Mesenchymal stem cell (in vitro differentiated cells and primary cell): ENCODE measurements around the gene RASEF.
"Not testable (repeated sequence)": the region's sequence is repeated elsewhere in the genome, so short reads cannot be mapped to it uniquely, and the experiment has no call there.

Source experiments
- DNase-seq: peaks from one replicate; pipeline ENCODE4 v3.0.0-alpha.2; 2013
- H2AFZ ChIP-seq: one replicate; pipeline ENCODE4 v1.6.1; 2013; ENCODE audit warnings: low read depth, mild to moderate bottlenecking, control low read depth, inconsistent platforms, low read length, moderate library complexity
- H2AK5ac ChIP-seq: 2 replicates; pipeline ENCODE4 v1.6.1; 2013; ENCODE audit warnings: low read length, moderate library complexity, mild to moderate bottlenecking, inconsistent platforms; ENCODE audit not compliant: severe bottlenecking
- H2BK120ac ChIP-seq: one replicate; pipeline ENCODE4 v1.6.1; 2013; ENCODE audit warnings: low read depth, mild to moderate bottlenecking, inconsistent platforms, low read length, moderate library complexity
- H2BK12ac ChIP-seq, 2 experiments: one replicate each; pipeline ENCODE4 v1.6.1; 2013; ENCODE audit warnings: inconsistent platforms in 2 of 2, low read length in 2 of 2, mild to moderate bottlenecking in 2 of 2, moderate library complexity in 2 of 2, control low read depth in 1 of 2
- H2BK15ac ChIP-seq: one replicate; pipeline ENCODE4 v1.6.1; 2013; ENCODE audit warnings: mild to moderate bottlenecking, low read depth, inconsistent platforms; ENCODE audit not compliant: poor library complexity, severe bottlenecking
- H2BK5ac ChIP-seq: 2 replicates; pipeline ENCODE4 v1.6.1; 2013; ENCODE audit warnings: low read depth, mild to moderate bottlenecking, low read length, control low read depth, inconsistent platforms; ENCODE audit not compliant: poor library complexity, severe bottlenecking
- H3K14ac ChIP-seq, 2 experiments: one replicate each; pipeline ENCODE4 v1.6.1; 2013; ENCODE audit warnings: inconsistent platforms in 2 of 2, low read length in 2 of 2, control low read depth in 1 of 2, mild to moderate bottlenecking in 1 of 2, moderate library complexity in 1 of 2
- H3K18ac ChIP-seq, 2 experiments: one replicate each; pipeline ENCODE4 v1.6.1; 2013; ENCODE audit warnings: inconsistent platforms in 2 of 2, low read length in 2 of 2, control low read depth in 1 of 2, low read depth in 1 of 2, mild to moderate bottlenecking in 1 of 2
- H3K23ac ChIP-seq, 2 experiments: one replicate each; pipeline ENCODE4 v1.6.1; 2013; ENCODE audit warnings: inconsistent platforms in 2 of 2, low read length in 2 of 2, mild to moderate bottlenecking in 2 of 2, moderate library complexity in 2 of 2, control low read depth in 1 of 2
- H3K27ac ChIP-seq: 2 replicates; pipeline ENCODE4 v1.5.1; 2013; ENCODE audit warnings: mild to moderate bottlenecking, moderate library complexity, low read length, control low read depth, inconsistent platforms; ENCODE audit not compliant: poor library complexity, severe bottlenecking
- H3K27me3 ChIP-seq, 2 experiments: 2 replicates each; pipeline versions ENCODE4 v1.6.1 to v1.7.0; 2013; ENCODE audit warnings: low read length in 2 of 2, mild to moderate bottlenecking in 2 of 2, moderate library complexity in 2 of 2, control low read depth in 1 of 2, inconsistent platforms in 1 of 2; ENCODE audit not compliant: control insufficient read depth in 1 of 2, insufficient read depth in 1 of 2
- H3K36me3 ChIP-seq, 2 experiments: 2 replicates each; pipeline versions ENCODE4 v1.6.1 to v1.7.0; 2013; ENCODE audit warnings: low read length in 2 of 2, control low read depth in 1 of 2, inconsistent platforms in 1 of 2, low read depth in 1 of 2, mild to moderate bottlenecking in 1 of 2; ENCODE audit not compliant: insufficient read depth in 2 of 2, control insufficient read depth in 1 of 2
- H3K4ac ChIP-seq, 2 experiments: one replicate each; pipeline ENCODE4 v1.6.1; 2013; ENCODE audit warnings: inconsistent platforms in 2 of 2, low read length in 2 of 2, mild to moderate bottlenecking in 2 of 2, moderate library complexity in 2 of 2, control low read depth in 1 of 2, low read depth in 1 of 2
- H3K4me1 ChIP-seq: 2 replicates; pipeline ENCODE4 v1.6.1; 2013; ENCODE audit warnings: low read depth, low read length, control low read depth; ENCODE audit not compliant: control insufficient read depth, insufficient read depth
- H3K4me2 ChIP-seq: 2 replicates; pipeline ENCODE4 v1.6.1; 2013; ENCODE audit warnings: low read length, mild to moderate bottlenecking, inconsistent platforms; ENCODE audit not compliant: poor library complexity, severe bottlenecking
- H3K4me3 ChIP-seq, 2 experiments: 2 replicates each; pipeline versions ENCODE4 v1.5.1 to v1.7.0; 2013; ENCODE audit warnings: low read length in 2 of 2, mild to moderate bottlenecking in 2 of 2, control low read depth in 1 of 2, low read depth in 1 of 2; ENCODE audit not compliant: insufficient read depth in 1 of 2
- H3K79me1 ChIP-seq: replicated peaks from 2 replicates; pipeline ENCODE4 v1.6.1; 2013; ENCODE audit warnings: mild to moderate bottlenecking, control low read depth, low read length, inconsistent platforms; ENCODE audit not compliant: poor library complexity, severe bottlenecking
- H3K9ac ChIP-seq: 2 replicates; pipeline ENCODE4 v1.7.0; 2013; ENCODE audit warnings: mild to moderate bottlenecking, low read length, moderate library complexity
- H3K9me3 ChIP-seq: 2 replicates; pipeline ENCODE4 v1.7.0; 2013; ENCODE audit warnings: mild to moderate bottlenecking, low read length; ENCODE audit not compliant: control insufficient read depth
- H4K8ac ChIP-seq: one replicate; pipeline ENCODE4 v1.6.1; 2013; ENCODE audit warnings: inconsistent platforms, mild to moderate bottlenecking, low read length, moderate library complexity
- H4K91ac ChIP-seq: one replicate; pipeline ENCODE4 v1.6.1; 2013; ENCODE audit warnings: mild to moderate bottlenecking, low read length, inconsistent platforms
- WGBS: methylation state at CpG from one replicate; pipeline ENCODE4 v1.1.7; 2013; ENCODE audit warnings: mixed read lengths; 5-methylcytosine and 5-hydroxymethylcytosine counted together

The RASEF gene

DNA sequence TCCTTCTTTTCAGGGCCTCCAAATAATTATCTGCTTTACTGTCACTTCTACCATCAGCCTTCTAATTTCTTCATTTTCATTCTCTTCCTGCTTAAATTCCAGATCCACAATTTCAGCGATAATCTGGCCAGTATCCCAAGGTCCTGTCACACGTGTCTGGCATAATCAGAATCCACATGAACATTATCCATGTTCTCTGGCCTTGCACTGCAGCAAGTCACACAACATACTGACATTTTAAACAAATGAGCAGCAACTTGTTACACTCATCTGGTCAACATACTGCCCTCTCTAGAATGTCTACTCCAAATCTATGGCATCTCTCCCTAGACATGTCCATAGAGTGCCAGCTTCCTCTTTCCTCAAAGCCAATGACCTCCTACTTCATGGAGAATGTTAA is 43.8 kb upstream of the RASEF start:
- no peak overlapping the region for H2BK5ac ChIP-seq
- no peak overlapping the region for H3K18ac ChIP-seq
- H3K9ac ChIP-seq, result no peak overlapping the region
- H3K4ac ChIP-seq, result no peak overlapping the region
- H2BK15ac ChIP-seq, result no peak overlapping the region
- H3K27me3 ChIP-seq, result peaks cover 0 to 5% of the 10 kb centered on the region in 2 experiments
- DNase-seq, result no peak
- no peak overlapping the region for H2BK12ac ChIP-seq
- no peaks in the 10 kb centered on the region for H3K36me3 ChIP-seq
- no peak overlapping the region for H3K4me2 ChIP-seq
- H2AFZ ChIP-seq, result no peak overlapping the region
- no peak overlapping the region for H3K23ac ChIP-seq
- no peak overlapping the region for H2AK5ac ChIP-seq
- 90% methylated on average over 2 of the region's 2 CpGs for WGBS
- no peak overlapping the region for H2BK120ac ChIP-seq
- H3K79me1 ChIP-seq, result no peaks in the 10 kb centered on the region
- no peak overlapping the region for H3K27ac ChIP-seq
- no peak overlapping the region for H4K8ac ChIP-seq
- no peaks in the 10 kb centered on the region for H3K9me3 ChIP-seq
- H3K4me1 ChIP-seq, result no peaks in the 10 kb centered on the region
- no peak overlapping the region for H4K91ac ChIP-seq
- H3K14ac ChIP-seq, result peak overlapping the region in 1 of 2 experiments; percentile 32
- H3K4me3 ChIP-seq, result no peak overlapping the region

DNA sequence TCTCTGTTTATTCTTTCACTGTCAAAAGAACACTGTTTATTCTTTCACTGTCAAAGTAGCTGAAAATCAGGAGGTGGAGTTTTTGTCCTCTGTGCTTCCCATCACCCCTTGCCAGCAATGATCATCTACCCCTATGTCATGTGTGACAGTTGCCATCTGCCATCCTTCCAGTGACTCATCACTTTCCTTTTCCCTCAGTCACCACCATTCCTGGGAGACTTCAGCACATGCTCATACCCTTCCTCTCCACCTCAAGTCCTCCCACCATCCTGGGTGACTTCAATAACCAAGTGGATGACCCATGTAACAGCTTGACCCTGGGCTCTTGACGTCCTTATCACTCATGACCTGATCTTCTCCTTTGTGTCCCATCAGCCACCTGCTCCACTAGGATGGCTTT is 43.3 kb upstream of the RASEF start:
- no peaks in the 10 kb centered on the region for H3K4me1 ChIP-seq
- no peak overlapping the region for H2BK15ac ChIP-seq
- no peaks in the 10 kb centered on the region for H3K9me3 ChIP-seq
- H3K14ac ChIP-seq, result no peak overlapping the region
- H2BK5ac ChIP-seq, result no peak overlapping the region
- H3K18ac ChIP-seq, result no peak overlapping the region
- no peak overlapping the region for H3K4me3 ChIP-seq
- H3K9ac ChIP-seq, result no peak overlapping the region
- H3K27ac ChIP-seq, result no peak overlapping the region
- H3K27me3 ChIP-seq, result peaks cover 0 to 5% of the 10 kb centered on the region in 2 experiments
- no peak overlapping the region for H2AFZ ChIP-seq
- H4K91ac ChIP-seq, result no peak overlapping the region
- peak; percentile 30 for DNase-seq
- H3K4ac ChIP-seq, result no peak overlapping the region
- H4K8ac ChIP-seq, result no peak overlapping the region
- no peaks in the 10 kb centered on the region for H3K36me3 ChIP-seq
- H2BK12ac ChIP-seq, result no peak overlapping the region
- no peak overlapping the region for H2BK120ac ChIP-seq
- H2AK5ac ChIP-seq, result no peak overlapping the region
- H3K79me1 ChIP-seq, result no peaks in the 10 kb centered on the region
- H3K23ac ChIP-seq, result no peak overlapping the region
- WGBS, result 58% methylated on average over 1 of the region's 1 CpG
- H3K4me2 ChIP-seq, result no peak overlapping the region

DNA sequence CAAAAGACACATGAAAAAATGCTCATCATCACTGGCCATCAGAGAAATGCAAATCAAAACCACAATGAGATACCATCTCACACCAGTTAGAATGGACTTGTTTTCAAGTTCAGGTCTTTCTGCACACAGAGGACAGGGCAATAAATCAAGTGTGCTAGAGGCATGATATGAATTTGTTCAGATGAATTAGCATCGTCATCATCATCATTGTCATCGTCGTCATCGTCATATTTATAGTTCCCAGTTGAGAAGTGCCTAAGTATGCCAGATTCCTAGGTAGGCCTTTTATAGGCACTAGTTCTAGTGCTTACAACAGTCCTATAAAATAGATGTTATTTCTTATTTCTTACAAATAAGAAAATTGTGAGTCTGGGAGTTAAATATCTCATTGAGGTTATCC is 34.7 kb upstream of the RASEF start:
- H3K14ac ChIP-seq, result no peak overlapping the region
- H4K8ac ChIP-seq, result no peak overlapping the region
- no peaks in the 10 kb centered on the region for H3K4me1 ChIP-seq
- peaks cover 0 to 3% of the 10 kb centered on the region in 2 experiments for H3K27me3 ChIP-seq
- H3K18ac ChIP-seq, result no peak overlapping the region
- H2BK120ac ChIP-seq, result no peak overlapping the region
- H2AFZ ChIP-seq, result no peak overlapping the region
- no peaks in the 10 kb centered on the region for H3K79me1 ChIP-seq
- no peak overlapping the region for H2BK15ac ChIP-seq
- no peak overlapping the region for H3K4me2 ChIP-seq
- no peak overlapping the region for H3K9ac ChIP-seq
- DNase-seq, result no peak
- no peak overlapping the region for H2AK5ac ChIP-seq
- no peak overlapping the region for H4K91ac ChIP-seq
- H2BK5ac ChIP-seq, result no peak overlapping the region
- 100% methylated on average over 4 of the region's 4 CpGs for WGBS
- H3K36me3 ChIP-seq, result no peaks in the 10 kb centered on the region
- no peak overlapping the region for H3K23ac ChIP-seq
- no peak overlapping the region for H3K4me3 ChIP-seq
- H3K27ac ChIP-seq, result no peak overlapping the region
- H3K9me3 ChIP-seq, result no peaks in the 10 kb centered on the region
- no peak overlapping the region for H2BK12ac ChIP-seq
- H3K4ac ChIP-seq, result no peak overlapping the region

- not testable (repeated sequence) for H2AK5ac ChIP-seq, H3K4me1 ChIP-seq, H3K36me3 ChIP-seq, H3K27ac ChIP-seq, H3K79me1 ChIP-seq, H2BK5ac ChIP-seq, H3K18ac ChIP-seq, H2AFZ ChIP-seq, H3K4me2 ChIP-seq, H3K27me3 ChIP-seq, H3K4me3 ChIP-seq, H3K4ac ChIP-seq, H3K14ac ChIP-seq, H3K9me3 ChIP-seq, DNase-seq, H2BK12ac ChIP-seq, H2BK15ac ChIP-seq, H3K23ac ChIP-seq, H4K8ac ChIP-seq, H2BK120ac ChIP-seq, H3K9ac ChIP-seq, H4K91ac ChIP-seq
- 95% methylated on average over 24 of the region's 24 CpGs for WGBS
Measured at GRCh38 chr9:83093311-83093710, 30.4 kb upstream of the RASEF start.
